Measurements from ENCODE around the gene SLC45A3. TPM values are rescaled to one million over a fixed set of nuclear protein-coding genes. Genes with fewer than 3 reads are reported as not detected.

Gene SLC45A3
- total and polyA plus RNA-seq, 3 experiments from 2014 or later = 0.29 to 0.33 TPM; not detected in 1

DNA sequence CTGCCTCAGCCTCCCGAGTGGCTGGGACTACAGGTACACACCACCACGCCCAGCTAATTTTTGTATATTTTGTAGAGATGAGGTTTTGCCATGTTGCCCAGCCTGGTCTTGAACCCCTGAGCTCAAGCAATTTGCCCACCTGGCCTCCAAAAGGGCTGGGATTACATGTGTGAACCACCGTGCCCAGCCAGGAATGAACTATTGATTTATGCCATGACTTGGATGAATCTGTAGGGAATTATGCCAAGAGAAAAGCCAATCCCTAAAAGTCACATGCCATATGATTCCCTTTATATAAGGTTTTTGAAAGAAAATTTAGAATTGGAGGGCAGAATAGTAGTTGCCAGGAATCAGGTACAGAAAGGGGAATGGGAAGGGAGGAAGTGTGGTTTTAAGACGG lies 19.1 kb upstream of the SLC45A3 start:
- Mint-ChIP-seq H3K36me3 (peaks cover 3 to 12% (median 4%) of the 10 kb centered on the region in 3 donors), H3K4me1 (no peaks in the 10 kb centered on the region), H3K9me3 (no peaks in the 10 kb centered on the region), H3K27ac (no peak overlapping the region), H3K27me3 (peaks cover 6 to 17% of the 10 kb centered on the region in 2 donors), H3K4me3 (no peak overlapping the region)
- no peak for DNase-seq
- no peaks in the 10 kb centered on the region for H3K9me3 ChIP-seq (ENCODE audit: low read length)
- no peak overlapping the region for H3K27ac ChIP-seq (ENCODE audit: low read depth, low read length)
- no peak overlapping the region for H3K4me3 ChIP-seq (ENCODE audit: low read length)
- no peaks in the 10 kb centered on the region for H3K36me3 ChIP-seq (ENCODE audit: insufficient read depth, low read length)
- POLR2A ChIA-PET = no interaction called here
- CTCF ChIA-PET = no interaction called here
- H3K4me1 ChIP-seq (ENCODE audit: insufficient read depth, low read length) = no peaks in the 10 kb centered on the region
- H3K27me3 ChIP-seq (ENCODE audit: insufficient read depth, low read length, poor library complexity, severe bottlenecking) = no peaks in the 10 kb centered on the region

DNA sequence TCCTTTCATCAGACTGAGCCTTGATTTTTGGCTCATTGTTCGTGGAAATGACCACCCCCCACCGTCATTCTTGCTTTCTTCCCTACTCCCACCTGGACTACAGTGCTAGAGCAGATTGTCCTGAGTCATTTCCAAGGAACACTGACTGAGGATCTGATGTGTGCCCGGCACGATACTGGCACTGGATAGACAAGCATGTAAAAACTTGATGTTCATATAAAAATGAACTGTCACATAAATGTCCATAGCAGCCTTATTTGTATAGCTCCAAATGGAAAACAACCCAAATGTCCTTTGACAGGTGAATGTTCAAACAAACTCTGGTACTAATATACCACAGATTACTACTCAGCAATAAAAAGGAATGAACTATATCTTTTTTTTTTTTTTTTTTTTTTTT lies 18.6 kb upstream of the SLC45A3 start:
- Histone ChIP-seq H3K9me3 (ENCODE audit: low read length) (no peaks in the 10 kb centered on the region), H3K4me1 (ENCODE audit: insufficient read depth, low read length) (no peaks in the 10 kb centered on the region), H3K27ac (ENCODE audit: low read depth, low read length) (no peak overlapping the region), H3K27me3 (ENCODE audit: insufficient read depth, low read length, poor library complexity, severe bottlenecking) (no peaks in the 10 kb centered on the region), H3K36me3 (ENCODE audit: insufficient read depth, low read length) (no peaks in the 10 kb centered on the region), H3K4me3 (ENCODE audit: low read length) (no peak overlapping the region)
- peaks cover 6 to 17% of the 10 kb centered on the region in 2 donors for H3K27me3 Mint-ChIP-seq
- CTCF ChIA-PET = interaction anchor here (0.7 kb wide), 1 partner anchor 770 kb away, joined by 3 read pairs; no protein-coding TSS in a partner anchor
- H3K4me1 Mint-ChIP-seq = no peaks in the 10 kb centered on the region
- H3K36me3 Mint-ChIP-seq = peaks cover 3 to 10% (median 4%) of the 10 kb centered on the region in 3 donors
- DNase-seq = no peak
- POLR2A ChIA-PET = no interaction called here
- peak overlapping the region in 1 of 7 donors; percentile 36 for H3K4me3 Mint-ChIP-seq
- peak overlapping the region in 1 of 8 donors; percentile 84 for H3K27ac Mint-ChIP-seq
- no peaks in the 10 kb centered on the region for H3K9me3 Mint-ChIP-seq

- DNase-seq = no peak
- Histone ChIP-seq H3K27me3 (ENCODE audit: insufficient read depth, low read length, poor library complexity, severe bottlenecking) (no peaks in the 10 kb centered on the region), H3K27ac (ENCODE audit: low read depth, low read length) (no peak overlapping the region), H3K9me3 (ENCODE audit: low read length) (no peaks in the 10 kb centered on the region), H3K36me3 (ENCODE audit: insufficient read depth, low read length) (no peaks in the 10 kb centered on the region), H3K4me3 (ENCODE audit: low read length) (no peak overlapping the region), H3K4me1 (ENCODE audit: insufficient read depth, low read length) (no peaks in the 10 kb centered on the region)
- Mint-ChIP-seq H3K9me3 (no peaks in the 10 kb centered on the region), H3K27ac (no peak overlapping the region), H3K36me3 (peaks cover 0 to 4% (median 3%) of the 10 kb centered on the region in 3 donors), H3K4me3 (no peak overlapping the region), H3K27me3 (peaks cover 23 to 40% of the 10 kb centered on the region in 2 donors), H3K4me1 (no peaks in the 10 kb centered on the region)
- ChIA-PET POLR2A (no interaction called here), CTCF (interaction anchor here (1.2 to 1.5 kb wide), 2 partner anchors 17 to 36 kb away, joined by 3 to 4 read pairs; no protein-coding TSS in a partner anchor)
These were observed 13.2 kb upstream of the SLC45A3 start for GRCh38 chr1:205693421-205693991.

GRCh38 chr1:205692423-205692822 lies 12.1 kb upstream of the SLC45A3 start:
- H3K9me3 Mint-ChIP-seq = no peaks in the 10 kb centered on the region
- Histone ChIP-seq H3K36me3 (ENCODE audit: insufficient read depth, low read length) (no peaks in the 10 kb centered on the region), H3K4me3 (ENCODE audit: low read length) (no peak overlapping the region), H3K4me1 (ENCODE audit: insufficient read depth, low read length) (no peaks in the 10 kb centered on the region), H3K9me3 (ENCODE audit: low read length) (no peaks in the 10 kb centered on the region), H3K27me3 (ENCODE audit: insufficient read depth, low read length, poor library complexity, severe bottlenecking) (no peaks in the 10 kb centered on the region), H3K27ac (ENCODE audit: low read depth, low read length) (no peak overlapping the region)
- CTCF ChIA-PET = no interaction called here
- no peak for DNase-seq
- POLR2A ChIA-PET = interaction anchor here (0.6 kb wide), 1 partner anchor 391 kb away, joined by 3 read pairs; no protein-coding TSS in a partner anchor
- peaks cover 0 to 4% (median 3%) of the 10 kb centered on the region in 3 donors for H3K36me3 Mint-ChIP-seq
- H3K4me1 Mint-ChIP-seq = no peaks in the 10 kb centered on the region
- H3K27me3 Mint-ChIP-seq = peaks cover 22 to 39% of the 10 kb centered on the region in 2 donors
- no peak overlapping the region for H3K27ac Mint-ChIP-seq
- H3K4me3 Mint-ChIP-seq = no peak overlapping the region

DNA sequence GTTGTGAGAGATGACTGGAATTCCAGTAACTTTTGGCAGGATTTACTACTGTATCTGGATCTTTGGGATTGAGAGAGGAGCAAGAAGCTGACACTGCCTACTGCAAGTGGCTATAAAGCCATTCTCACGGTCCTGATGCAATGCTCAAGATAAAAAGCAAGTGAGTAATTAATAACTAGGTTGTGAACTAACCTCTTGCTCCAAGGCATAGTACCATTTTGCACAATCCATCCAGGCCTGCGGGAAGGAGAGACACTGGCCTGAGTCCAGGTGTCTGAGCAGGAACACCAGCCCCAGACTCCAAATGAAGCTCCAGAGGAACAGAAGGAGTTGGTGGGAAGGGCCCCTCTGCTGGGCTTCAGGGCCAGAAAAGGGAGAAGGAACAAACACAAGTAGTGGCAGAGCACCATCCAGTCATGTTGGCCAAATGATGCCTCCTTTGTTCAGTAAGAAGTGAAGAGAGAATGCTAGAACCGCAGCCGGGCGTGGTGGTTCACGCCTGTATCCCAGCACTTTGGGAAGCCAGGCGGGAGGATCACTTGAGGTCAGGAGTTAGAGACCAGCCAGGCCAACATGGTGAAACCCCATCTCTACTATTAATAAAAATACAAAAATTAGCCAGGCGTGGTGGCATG lies 9.9 kb upstream of the SLC45A3 start:
- Mint-ChIP-seq H3K27me3 (peaks cover 18 to 31% of the 10 kb centered on the region in 2 donors), H3K4me1 (no peaks in the 10 kb centered on the region), H3K36me3 (peaks cover 0 to 3% (median 0%) of the 10 kb centered on the region in 3 donors), H3K4me3 (no peak overlapping the region), H3K9me3 (no peaks in the 10 kb centered on the region), H3K27ac (no peak overlapping the region)
- no peak overlapping the region for H3K4me3 ChIP-seq (ENCODE audit: low read length)
- no peak for DNase-seq
- H3K27ac ChIP-seq (ENCODE audit: low read depth, low read length) = no peak overlapping the region
- ChIA-PET CTCF (no interaction called here), POLR2A (no interaction called here)
- no peaks in the 10 kb centered on the region for H3K27me3 ChIP-seq (ENCODE audit: insufficient read depth, low read length, poor library complexity, severe bottlenecking)
- H3K4me1 ChIP-seq (ENCODE audit: insufficient read depth, low read length) = no peaks in the 10 kb centered on the region
- no peaks in the 10 kb centered on the region for H3K36me3 ChIP-seq (ENCODE audit: insufficient read depth, low read length)
- no peaks in the 10 kb centered on the region for H3K9me3 ChIP-seq (ENCODE audit: low read length)

DNA sequence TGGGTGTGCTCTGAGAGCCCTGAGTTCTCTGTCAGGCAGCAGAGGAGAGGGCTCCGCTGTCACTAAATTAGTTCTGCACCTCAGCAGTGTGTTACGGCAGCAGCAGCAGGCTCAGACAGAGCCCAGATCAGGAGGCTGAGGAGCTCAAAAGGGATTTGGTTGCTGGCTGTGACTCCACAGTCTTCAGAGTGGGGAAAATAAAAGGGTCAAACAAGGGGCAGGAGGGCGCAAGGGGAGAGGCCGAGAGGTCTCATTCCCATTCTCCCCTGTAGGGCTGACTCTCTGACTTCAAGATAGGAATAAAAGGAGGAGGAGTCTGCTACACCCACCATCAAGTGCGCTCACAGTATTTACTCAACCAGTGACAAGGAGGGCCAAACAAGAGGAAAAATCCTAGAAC lies 9.2 kb upstream of the SLC45A3 start:
- Histone ChIP-seq H3K4me1 (ENCODE audit: insufficient read depth, low read length) (no peaks in the 10 kb centered on the region), H3K27ac (ENCODE audit: low read depth, low read length) (no peak overlapping the region), H3K9me3 (ENCODE audit: low read length) (no peaks in the 10 kb centered on the region), H3K36me3 (ENCODE audit: insufficient read depth, low read length) (no peaks in the 10 kb centered on the region), H3K27me3 (ENCODE audit: insufficient read depth, low read length, poor library complexity, severe bottlenecking) (no peaks in the 10 kb centered on the region), H3K4me3 (ENCODE audit: low read length) (no peak overlapping the region)
- ChIA-PET CTCF (no interaction called here), POLR2A (no interaction called here)
- Mint-ChIP-seq H3K27me3 (peaks cover 19 to 26% of the 10 kb centered on the region in 2 donors), H3K36me3 (peaks cover 0 to 3% (median 0%) of the 10 kb centered on the region in 3 donors), H3K27ac (no peak overlapping the region), H3K4me1 (no peaks in the 10 kb centered on the region), H3K4me3 (no peak overlapping the region), H3K9me3 (no peaks in the 10 kb centered on the region)
- no peak for DNase-seq

DNA sequence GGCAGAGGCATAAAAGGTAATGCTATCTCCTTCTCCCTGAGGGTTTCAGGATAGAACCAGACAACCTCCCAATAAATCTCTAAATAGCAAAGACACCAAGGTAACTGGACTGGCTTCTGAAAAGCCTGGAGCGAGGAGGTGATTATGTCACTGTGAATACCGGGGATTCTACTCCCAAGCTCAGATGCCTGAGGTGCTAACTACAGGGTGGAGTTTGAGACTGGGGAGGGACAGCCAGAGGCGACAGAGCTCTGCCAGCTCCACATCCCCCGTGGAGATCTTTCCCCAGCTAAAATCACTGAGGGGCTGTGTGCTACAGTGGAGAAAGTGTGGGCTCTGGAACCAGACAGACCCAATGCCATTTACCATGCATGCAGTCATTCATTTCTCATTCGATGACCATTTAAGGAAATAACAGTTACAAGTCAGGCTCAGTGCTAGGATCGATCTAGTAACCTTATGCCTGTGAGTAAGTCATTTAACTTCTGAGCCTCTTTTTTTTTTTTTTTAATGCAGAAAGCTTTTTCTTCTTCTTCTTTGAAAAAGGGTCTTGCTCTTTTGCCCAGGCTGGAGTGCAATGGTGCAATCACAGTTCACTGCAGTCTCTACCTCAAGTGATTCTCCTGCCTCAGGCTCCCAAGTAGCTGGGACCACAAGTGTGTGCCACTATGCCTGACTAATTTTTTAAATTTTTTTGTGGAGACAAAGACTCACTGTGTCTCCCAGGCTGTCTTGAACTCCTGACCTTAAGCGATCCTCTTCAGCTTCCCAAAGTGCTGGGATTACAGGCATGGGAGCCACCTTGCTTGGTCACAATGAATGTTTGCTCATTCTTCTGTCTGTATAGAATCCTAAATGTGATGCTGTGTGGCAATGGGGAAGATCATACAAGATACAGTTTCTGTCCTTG lies 8.1 kb upstream of the SLC45A3 start:
- Histone ChIP-seq H3K27me3 (ENCODE audit: insufficient read depth, low read length, poor library complexity, severe bottlenecking) (no peaks in the 10 kb centered on the region), H3K4me1 (ENCODE audit: insufficient read depth, low read length) (no peaks in the 10 kb centered on the region), H3K9me3 (ENCODE audit: low read length) (no peaks in the 10 kb centered on the region), H3K27ac (ENCODE audit: low read depth, low read length) (no peak overlapping the region), H3K4me3 (ENCODE audit: low read length) (no peak overlapping the region), H3K36me3 (ENCODE audit: insufficient read depth, low read length) (no peaks in the 10 kb centered on the region)
- POLR2A ChIA-PET = interaction anchor here (0.6 kb wide), 1 partner anchor 58 kb away, joined by 3 read pairs; no protein-coding TSS in a partner anchor
- Mint-ChIP-seq H3K27me3 (peaks cover 19 to 26% of the 10 kb centered on the region in 2 donors), H3K27ac (no peak overlapping the region), H3K4me3 (no peak overlapping the region), H3K4me1 (no peaks in the 10 kb centered on the region), H3K36me3 (peaks cover 0 to 3% (median 0%) of the 10 kb centered on the region in 3 donors), H3K9me3 (no peaks in the 10 kb centered on the region)
- CTCF ChIA-PET = interaction anchor here (0.6 to 1.2 kb wide), 4 partner anchors 11 to 164 kb away, joined by 3 to 4 read pairs (median 4); no protein-coding TSS in a partner anchor
- DNase-seq = no peak

GRCh38 chr1:205687242-205687641 lies 6.9 kb upstream of the SLC45A3 start:
- no peaks in the 10 kb centered on the region for H3K9me3 Mint-ChIP-seq
- no peaks in the 10 kb centered on the region for H3K4me1 ChIP-seq (ENCODE audit: insufficient read depth, low read length)
- no peaks in the 10 kb centered on the region for H3K36me3 ChIP-seq (ENCODE audit: insufficient read depth, low read length)
- H3K4me1 Mint-ChIP-seq = no peaks in the 10 kb centered on the region
- no peak overlapping the region for H3K4me3 Mint-ChIP-seq
- peaks cover 13 to 21% of the 10 kb centered on the region in 2 donors for H3K27me3 Mint-ChIP-seq
- H3K27ac ChIP-seq (ENCODE audit: low read depth, low read length) = no peak overlapping the region
- H3K9me3 ChIP-seq (ENCODE audit: low read length) = no peaks in the 10 kb centered on the region
- H3K27ac Mint-ChIP-seq = no peak overlapping the region
- ChIA-PET CTCF (interaction anchor here (0.9 to 1.2 kb wide), 2 partner anchors 29 to 163 kb away, joined by 4 read pairs; no protein-coding TSS in a partner anchor), POLR2A (no interaction called here)
- H3K36me3 Mint-ChIP-seq = peaks cover 0 to 3% (median 0%) of the 10 kb centered on the region in 3 donors
- DNase-seq = no peak
- H3K27me3 ChIP-seq (ENCODE audit: insufficient read depth, low read length, poor library complexity, severe bottlenecking) = no peaks in the 10 kb centered on the region
- no peak overlapping the region for H3K4me3 ChIP-seq (ENCODE audit: low read length)

Data from CD8-positive, alpha-beta memory T cell (primary cell).